HCT116 (cell line): ENCODE measurements around the gene CASKIN2. TPM values are rescaled to one million over a fixed set of nuclear protein-coding genes. Genes with fewer than 3 reads are reported as not detected.

Experiments used
- ATAC-seq: fragments of 200-7000 bp; cut with Tn5 transposase; 2 replicates; pipeline ENCODE4 v1.9.1; 2020; ENCODE audit warnings: mild to moderate bottlenecking, moderate library complexity
- BruUV-seq: library from RNA; stranded (reverse); fragments of 400-500 nt; replicated peaks from 2 replicates; lab custom pipeline; 2021; lab: Mats Ljungman, UMichigan
- CTCF ChIA-PET: fragments of 300-600 bp; sonication (Branson Sonifier 250); formaldehyde crosslinking; loops from one replicate; lab custom pipeline; 2021; ENCODE audit warnings: antibody characterized with exemption; lab: Charles Lee
- POLR2A ChIA-PET: fragments of 300-600, 350-600 bp; sonication (Branson Sonifier 250); formaldehyde crosslinking; loops from one replicate; lab custom pipeline; 2021; ENCODE audit warnings: antibody characterized with exemption; lab: Charles Lee
- RAD21 ChIA-PET, 2 experiments: fragments of 300-600 bp; sonication (Branson Sonifier 250); formaldehyde crosslinking; loops; one replicate each; lab custom pipeline; 2023; ENCODE audit warnings: low total read pairs in 2 of 2; ENCODE audit not compliant: uncharacterized antibody in 2 of 2, unreplicated experiment in 2 of 2, low non-redundant PET in 1 of 2; lab: Charles Lee
- DNase-seq: peaks from one replicate; pipeline ENCODE4 v3.0.0-alpha.2; 2010; ENCODE audit warnings: low read depth, low spot score
- H2AFZ ChIP-seq: fragments of 200-600 bp; shearing (Covaris generic), sonication (generic); 2 replicates; pipeline ENCODE4 v1.6.1; 2017; ENCODE audit warnings: low read depth, mixed run types, mixed read lengths, antibody characterized with exemption, low read length; ENCODE audit not compliant: poor library complexity, severe bottlenecking
- H3K27ac ChIP-seq: 2 replicates; pipeline ENCODE4 v1.5.1; 2012; ENCODE audit warnings: low read depth, low read length
- H3K27me3 ChIP-seq: fragments of 200-600 bp; sonication (generic); 2 replicates; pipeline ENCODE4 v1.6.1; 2016; ENCODE audit warnings: mixed run types, low read length, mixed read lengths; ENCODE audit not compliant: insufficient read depth
- H3K36me3 ChIP-seq, 2 experiments: fragments of 200-500 bp in 1 of 2; fragments of 200-600 bp in 1 of 2; sonication (Bioruptor generic) in 1 of 2; sonication (generic) in 1 of 2; 2 replicates each; pipeline versions ENCODE4 v1.5.1 to v1.6.1; 2014 to 2016; ENCODE audit warnings: low read length in 2 of 2, inconsistent platforms in 1 of 2, mixed read lengths in 1 of 2, mixed run types in 1 of 2; ENCODE audit not compliant: insufficient read depth in 2 of 2, control insufficient read depth in 1 of 2
- H3K4me1 ChIP-seq, 2 experiments: fragments of 200-600 bp in 1 of 2; sonication (generic) in 1 of 2; 2 replicates each; pipeline versions ENCODE4 v1.5.1 to v1.6.1; 2012 to 2017; ENCODE audit warnings: low read length in 2 of 2, inconsistent platforms in 1 of 2, mild to moderate bottlenecking in 1 of 2, mixed read lengths in 1 of 2, mixed run types in 1 of 2, moderate library complexity in 1 of 2; ENCODE audit not compliant: insufficient read depth in 2 of 2, control insufficient read depth in 1 of 2
- H3K4me2 ChIP-seq: fragments of 200-600 bp; sonication (generic); 2 replicates; pipeline ENCODE4 v1.6.1; 2017; ENCODE audit warnings: mixed run types, low read length, mixed read lengths
- H3K4me3 ChIP-seq, 2 experiments: fragments of 200-600 bp in 1 of 2; sonication (generic) in 1 of 2; replicated peaks in 1 of 2; 2 replicates each; pipeline ENCODE4 v1.5.1; 2011 to 2016; ENCODE audit warnings: low read length in 2 of 2, control low read depth in 1 of 2, low read depth in 1 of 2, mild to moderate bottlenecking in 1 of 2, mixed read lengths in 1 of 2, mixed run types in 1 of 2
- H3K79me2 ChIP-seq: fragments of 200-600 bp; sonication (generic); 2 replicates; pipeline ENCODE4 v1.6.1; 2017; ENCODE audit warnings: mild to moderate bottlenecking, mixed run types, low read length, moderate library complexity, mixed read lengths; ENCODE audit not compliant: insufficient read depth
- H3K9ac ChIP-seq: fragments of 200-600 bp; sonication (generic); 2 replicates; pipeline ENCODE4 v1.6.1; 2016; ENCODE audit warnings: low read length, mixed read lengths
- H3K9me2 ChIP-seq: fragments of 200-600 bp; sonication (generic), shearing (Covaris generic); 2 replicates; pipeline ENCODE4 v1.6.1; 2017; ENCODE audit warnings: mixed run types, mild to moderate bottlenecking, moderate library complexity; ENCODE audit not compliant: insufficient read depth
- H3K9me3 ChIP-seq, 2 experiments: fragments of 200-500 bp in 1 of 2; fragments of 200-600 bp in 1 of 2; sonication (Bioruptor generic) in 1 of 2; sonication (generic) in 1 of 2; 2 replicates each; pipeline ENCODE4 v1.6.1; 2014 to 2017; ENCODE audit warnings: low read length in 2 of 2, mixed read lengths in 2 of 2, inconsistent platforms in 1 of 2, low read depth in 1 of 2, mild to moderate bottlenecking in 1 of 2, mixed run types in 1 of 2, moderate library complexity in 1 of 2; ENCODE audit not compliant: control insufficient read depth in 1 of 2, insufficient read depth in 1 of 2
- H4K20me1 ChIP-seq: fragments of 200-600 bp; sonication (generic), shearing (Covaris generic); 2 replicates; pipeline ENCODE4 v1.6.1; 2017; ENCODE audit warnings: mixed run types, mild to moderate bottlenecking, moderate library complexity; ENCODE audit not compliant: insufficient read depth
- EGR1 ChIP-seq: IDR thresholded peaks from 2 replicates; pipeline ENCODE4 v1.6.1; 2012; ENCODE audit warnings: low read depth
- ELF1 ChIP-seq: IDR thresholded peaks from 2 replicates; pipeline ENCODE4 v1.6.1; 2012; ENCODE audit warnings: low read depth, borderline replicate concordance
- EZH2 ChIP-seq: fragments of 200-600 bp; sonication (generic); IDR thresholded peaks from 2 replicates; pipeline ENCODE4 v1.6.1; 2017; ENCODE audit warnings: antibody characterized with exemption, mixed run types
- SIN3A ChIP-seq: IDR thresholded peaks from 2 replicates; pipeline ENCODE4 v1.6.1; 2012; ENCODE audit warnings: low read depth
- ZNF274 ChIP-seq: fragments of 200-500 bp; sonication (Bioruptor generic); IDR thresholded peaks from 2 replicates; pipeline ENCODE4 v1.6.1; 2014; ENCODE audit warnings: mild to moderate bottlenecking, low read depth, low read length, inconsistent platforms
- intact Hi-C: fragments of 100-400 bp; cut with micrococcal nuclease; formaldehyde crosslinking; loops from 2 replicates; pipeline ENCODE4 v1.10.0; 2022
- microRNA-seq: library from miRNA; unstranded; fragments of <30 nt; microRNA quantifications from one replicate; pipeline ENCODE4, GENCODE V29; 2016; ENCODE audit warnings: borderline number of aligned reads
- total RNA-seq: library from RNA; stranded (reverse); gene quantifications from one replicate; pipeline ENCODE4 v1.2.1, GENCODE V29; 2021; ENCODE audit not compliant: unreplicated experiment
- TF ChIP-seq, protein P1 (sequence below): IDR thresholded peaks from 2 replicates; pipeline ENCODE4 v1.6.1; 2012
- TF ChIP-seq, protein P2 (sequence below), 3 experiments: fragments of 200-600 bp in 1 of 3; sonication (generic) in 1 of 3; IDR thresholded peaks in 2 of 3; conservative IDR thresholded peaks in 1 of 3; 2 replicates each; pipeline ENCODE4 v1.5.1; 2012 to 2017; ENCODE audit warnings: low read depth in 2 of 3, low read length in 2 of 3, antibody characterized with exemption in 1 of 3, borderline replicate concordance in 1 of 3, control low read depth in 1 of 3, mild to moderate bottlenecking in 1 of 3, mixed read lengths in 1 of 3, mixed run types in 1 of 3, moderate library complexity in 1 of 3; ENCODE audit not compliant: insufficient read depth in 1 of 3
- TF ChIP-seq, protein P3 (sequence below): IDR thresholded peaks from 2 replicates; pipeline ENCODE4 v1.6.1; 2011; ENCODE audit warnings: mild to moderate bottlenecking, low read length, moderate library complexity; ENCODE audit not compliant: insufficient replicate concordance; ENCODE audit errors: extremely low read depth

The CASKIN2 gene
- total RNA-seq, 1 experiment from 2014 or later, result 38.4 TPM

DNA sequence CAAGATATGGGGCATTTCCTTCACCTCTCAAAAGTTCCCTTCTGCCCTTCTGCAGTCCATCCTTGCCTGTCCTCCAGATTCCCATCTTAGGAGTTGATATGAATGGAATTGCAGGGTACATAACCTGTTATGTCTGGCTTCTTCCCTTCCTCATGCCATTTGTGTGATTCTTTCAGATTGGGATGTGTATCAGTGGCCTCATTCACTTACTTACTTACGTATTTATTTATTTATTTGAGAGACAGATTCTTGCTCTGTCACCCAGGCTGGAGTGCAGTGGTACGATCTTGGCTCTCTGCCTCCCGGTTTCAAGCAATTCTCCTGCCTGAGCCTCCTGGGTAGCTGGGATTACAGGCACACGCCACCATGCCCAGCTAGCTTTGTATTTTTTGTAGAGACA lies 65.1 kb downstream of the CASKIN2 start:
- H3K4me1 ChIP-seq, result peaks cover 0 to 11% of the 10 kb centered on the region in 2 experiments; a peak in 3 of 4 replicates
- CTCF ChIA-PET, result no interaction called here
- H3K9me3 ChIP-seq, result no peaks in the 10 kb centered on the region
- no TSS peak for BruUV-seq
- no peaks in the 10 kb centered on the region for H3K9me2 ChIP-seq
- no peak for ATAC-seq
- no peaks in the 10 kb centered on the region for H3K79me2 ChIP-seq
- no peak for DNase-seq
- RAD21 ChIA-PET, result no interaction called here
- H3K27me3 ChIP-seq, result no peaks in the 10 kb centered on the region
- no peak overlapping the region for H2AFZ ChIP-seq
- TF ChIP-seq EZH2 (no peak), ZNF274 (no peak), ELF1 (no peak), EGR1 (no peak), SIN3A (no peak)
- TF ChIP-seq, protein P1, sequence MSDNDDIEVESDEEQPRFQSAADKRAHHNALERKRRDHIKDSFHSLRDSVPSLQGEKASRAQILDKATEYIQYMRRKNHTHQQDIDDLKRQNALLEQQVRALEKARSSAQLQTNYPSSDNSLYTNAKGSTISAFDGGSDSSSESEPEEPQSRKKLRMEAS, result no peak
- TF ChIP-seq, protein P2, sequence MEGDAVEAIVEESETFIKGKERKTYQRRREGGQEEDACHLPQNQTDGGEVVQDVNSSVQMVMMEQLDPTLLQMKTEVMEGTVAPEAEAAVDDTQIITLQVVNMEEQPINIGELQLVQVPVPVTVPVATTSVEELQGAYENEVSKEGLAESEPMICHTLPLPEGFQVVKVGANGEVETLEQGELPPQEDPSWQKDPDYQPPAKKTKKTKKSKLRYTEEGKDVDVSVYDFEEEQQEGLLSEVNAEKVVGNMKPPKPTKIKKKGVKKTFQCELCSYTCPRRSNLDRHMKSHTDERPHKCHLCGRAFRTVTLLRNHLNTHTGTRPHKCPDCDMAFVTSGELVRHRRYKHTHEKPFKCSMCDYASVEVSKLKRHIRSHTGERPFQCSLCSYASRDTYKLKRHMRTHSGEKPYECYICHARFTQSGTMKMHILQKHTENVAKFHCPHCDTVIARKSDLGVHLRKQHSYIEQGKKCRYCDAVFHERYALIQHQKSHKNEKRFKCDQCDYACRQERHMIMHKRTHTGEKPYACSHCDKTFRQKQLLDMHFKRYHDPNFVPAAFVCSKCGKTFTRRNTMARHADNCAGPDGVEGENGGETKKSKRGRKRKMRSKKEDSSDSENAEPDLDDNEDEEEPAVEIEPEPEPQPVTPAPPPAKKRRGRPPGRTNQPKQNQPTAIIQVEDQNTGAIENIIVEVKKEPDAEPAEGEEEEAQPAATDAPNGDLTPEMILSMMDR (IDR thresholded peaks at IDR 0.05 in 2 of 3, conservative IDR thresholded peaks at IDR 0.05 in 1 of 3; ENCODE audit: borderline replicate concordance in 1 of 3, insufficient read depth in 1 of 3, low read depth in 2 of 3, low read length in 2 of 3), result no peak
- TF ChIP-seq, protein P3, sequence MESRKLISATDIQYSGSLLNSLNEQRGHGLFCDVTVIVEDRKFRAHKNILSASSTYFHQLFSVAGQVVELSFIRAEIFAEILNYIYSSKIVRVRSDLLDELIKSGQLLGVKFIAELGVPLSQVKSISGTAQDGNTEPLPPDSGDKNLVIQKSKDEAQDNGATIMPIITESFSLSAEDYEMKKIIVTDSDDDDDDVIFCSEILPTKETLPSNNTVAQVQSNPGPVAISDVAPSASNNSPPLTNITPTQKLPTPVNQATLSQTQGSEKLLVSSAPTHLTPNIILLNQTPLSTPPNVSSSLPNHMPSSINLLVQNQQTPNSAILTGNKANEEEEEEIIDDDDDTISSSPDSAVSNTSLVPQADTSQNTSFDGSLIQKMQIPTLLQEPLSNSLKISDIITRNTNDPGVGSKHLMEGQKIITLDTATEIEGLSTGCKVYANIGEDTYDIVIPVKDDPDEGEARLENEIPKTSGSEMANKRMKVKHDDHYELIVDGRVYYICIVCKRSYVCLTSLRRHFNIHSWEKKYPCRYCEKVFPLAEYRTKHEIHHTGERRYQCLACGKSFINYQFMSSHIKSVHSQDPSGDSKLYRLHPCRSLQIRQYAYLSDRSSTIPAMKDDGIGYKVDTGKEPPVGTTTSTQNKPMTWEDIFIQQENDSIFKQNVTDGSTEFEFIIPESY, result no peak
- intact Hi-C loops, result no loop called here
- H4K20me1 ChIP-seq, result no peaks in the 10 kb centered on the region
- POLR2A ChIA-PET, result no interaction called here
- no peak overlapping the region for H3K27ac ChIP-seq
- no peak overlapping the region for H3K4me3 ChIP-seq
- H3K36me3 ChIP-seq, result no peaks in the 10 kb centered on the region
- H3K4me2 ChIP-seq, result no peak overlapping the region
- no peak overlapping the region for H3K9ac ChIP-seq

Small RNA genes lying within 50 kb of the gene (microRNA-seq; reads per million reads assigned to microRNA genes)
- gene MIR6785, result not detected

Other genes with a start within 250 kb of the CASKIN2 start
- gene MIF4GD, start 244.3 kb downstream of the CASKIN2 start, total RNA-seq, result 35.2 TPM
- gene SLC25A19, start 226.1 kb downstream of the CASKIN2 start, total RNA-seq, result 38.7 TPM
- gene GRB2, start 109.9 kb downstream of the CASKIN2 start, total RNA-seq, result 146 TPM
- 75.4 TPM for gene TMEM94, start 58.9 kb downstream of the CASKIN2 start, total RNA-seq
- 87.3 TPM for gene TSEN54, start 991 bp upstream of the CASKIN2 start, total RNA-seq
- 209 TPM for gene LLGL2, start 10.2 kb upstream of the CASKIN2 start, total RNA-seq
- 30.3 TPM for gene MYO15B, start 72.3 kb upstream of the CASKIN2 start, total RNA-seq
- gene SMIM5, start 117.9 kb upstream of the CASKIN2 start, total RNA-seq, result 0.12 TPM
- 83.3 TPM for gene RECQL5, start 151.6 kb upstream of the CASKIN2 start, total RNA-seq
- gene SAP30BP, start 151.8 kb upstream of the CASKIN2 start, total RNA-seq, result 149 TPM
- gene ITGB4, start 205.9 kb upstream of the CASKIN2 start, total RNA-seq, result 568 TPM
- gene GALK1, start 249.7 kb upstream of the CASKIN2 start, total RNA-seq, result 57.8 TPM